ENCODE results near the gene GRM1.

The GRM1 gene

DNA sequence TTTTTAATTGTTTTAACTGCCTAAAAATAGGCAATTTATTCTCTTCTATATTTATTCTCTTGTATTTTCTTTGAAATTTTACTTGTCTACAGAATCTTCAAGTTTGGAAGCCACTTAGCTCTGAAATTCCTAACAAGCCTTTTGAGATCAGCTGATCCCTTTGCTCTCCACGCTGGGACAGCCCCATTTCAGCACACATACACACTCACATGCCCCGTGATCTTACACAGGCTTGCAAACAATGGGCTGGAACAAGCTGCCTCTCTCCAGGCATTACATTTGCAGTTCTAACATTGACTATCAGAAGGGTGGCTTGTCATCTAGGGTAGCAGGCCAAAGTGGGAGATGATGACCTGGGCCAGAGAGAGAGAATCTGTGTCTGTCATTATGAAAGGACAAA lies 452.7 kb downstream of the GRM1 start:
- H3K79me2 ChIP-seq (ENCODE audit: control insufficient read depth, low read length) = no peaks in the 10 kb centered on the region
- TF ChIP-seq CTCF (IDR thresholded peaks at IDR 0.05; ENCODE audit: low read depth, low read length, poor library complexity, severe bottlenecking) (no peak), EZH2phosphoT487 (IDR thresholded peaks at IDR 0.05; ENCODE audit: borderline replicate concordance, low read length) (no peak)

GRCh38 chr6:146484411-146484810 lies 455.5 kb downstream of the GRM1 start:
- Histone ChIP-seq H3K4me1 (ENCODE audit: control insufficient read depth, low read length) (no peaks in the 10 kb centered on the region), H3K79me2 (ENCODE audit: control insufficient read depth, low read length) (no peaks in the 10 kb centered on the region), H3K9me3 (ENCODE audit: control insufficient read depth, insufficient read depth, low read length) (no peaks in the 10 kb centered on the region), H3K36me3 (ENCODE audit: control insufficient read depth, low read length) (no peaks in the 10 kb centered on the region), H3F3A (ENCODE audit: control insufficient read depth, insufficient read depth) (no peaks in the 10 kb centered on the region), H4K20me1 (ENCODE audit: control insufficient read depth, insufficient read depth, low read depth, low read length) (no peaks in the 10 kb centered on the region), H3K27ac (ENCODE audit: low read depth, low read length) (no peak overlapping the region), H3K27me3 (ENCODE audit: control insufficient read depth, low read length) (no peaks in the 10 kb centered on the region), H3K9me2 (replicated peaks; ENCODE audit: control insufficient read depth, low read length) (no peaks in the 10 kb centered on the region), H3K4me2 (ENCODE audit: low read length) (no peak overlapping the region), H3K4me3 (ENCODE audit: low read length) (no peak overlapping the region)
- TF ChIP-seq CTCF (IDR thresholded peaks at IDR 0.05; ENCODE audit: low read depth, low read length, poor library complexity, severe bottlenecking) (no peak), EZH2phosphoT487 (IDR thresholded peaks at IDR 0.05; ENCODE audit: borderline replicate concordance, low read length) (no peak)

More for the DNA sequence above, 452.7 kb downstream of the GRM1 start:
- Histone ChIP-seq H3K9me3 (ENCODE audit: control insufficient read depth, insufficient read depth, low read length) (no peaks in the 10 kb centered on the region), H3K36me3 (ENCODE audit: control insufficient read depth, low read length) (no peaks in the 10 kb centered on the region), H3K27ac (ENCODE audit: low read depth, low read length) (no peak overlapping the region), H4K20me1 (ENCODE audit: control insufficient read depth, insufficient read depth, low read depth, low read length) (no peaks in the 10 kb centered on the region), H3K4me3 (ENCODE audit: low read length) (no peak overlapping the region), H3K27me3 (ENCODE audit: control insufficient read depth, low read length) (no peaks in the 10 kb centered on the region), H3K4me2 (ENCODE audit: low read length) (no peak overlapping the region), H3F3A (ENCODE audit: control insufficient read depth, insufficient read depth) (no peaks in the 10 kb centered on the region), H3K4me1 (ENCODE audit: control insufficient read depth, low read length) (no peaks in the 10 kb centered on the region), H3K9me2 (replicated peaks; ENCODE audit: control insufficient read depth, low read length) (no peaks in the 10 kb centered on the region)

Data from DOHH2 (cell line).